H1 (cell line): ENCODE data around the gene PPP1R14B. TPM values are rescaled to one million over a fixed set of nuclear protein-coding genes. Genes with fewer than 3 reads are reported as not detected.

Experiments
- CTCF ChIA-PET: fragments of 300-600 bp; sonication (Branson Sonifier 250); formaldehyde crosslinking; loops from one replicate; lab custom pipeline; 2021; ENCODE audit not compliant: partially characterized antibody; lab: Charles Lee
- POLR2A ChIA-PET: fragments of 300-600 bp; sonication (Branson Sonifier 250); formaldehyde crosslinking; loops from one replicate; lab custom pipeline; 2021; ENCODE audit warnings: inconsistent platforms; ENCODE audit not compliant: partially characterized antibody; lab: Charles Lee
- DNase-seq, 2 experiments: peaks; one replicate each; pipeline versions ENCODE4 v3.0.0 to v3.0.0-alpha.2; 2010 to 2022; ENCODE audit warnings: low spot score in 2 of 2, low read depth in 1 of 2, mixed read lengths in 1 of 2
- FAIRE-seq: peaks from 2 replicates; lab custom pipeline; 2011; peaks lifted over from hg19 to GRCh38; lab: Jason Lieb, UNC
- H2AFZ ChIP-seq: 2 replicates; pipeline ENCODE4 v1.8.1; 2012; ENCODE audit warnings: low read length, inconsistent platforms
- H2AK5ac ChIP-seq: 2 replicates; pipeline ENCODE4 v1.6.1; 2013; ENCODE audit warnings: low read depth, low read length
- H2BK120ac ChIP-seq: replicated peaks from 2 replicates; pipeline ENCODE3; 2013; ENCODE audit warnings: low read depth, low read length, inconsistent platforms
- H2BK12ac ChIP-seq: 2 replicates; pipeline ENCODE4 v1.6.1; 2013; ENCODE audit warnings: low read depth, low read length
- H2BK15ac ChIP-seq: 2 replicates; pipeline ENCODE4 v1.6.1; 2013; ENCODE audit warnings: low read length
- H2BK20ac ChIP-seq: 2 replicates; pipeline ENCODE4 v1.6.1; 2013; ENCODE audit warnings: low read length
- H2BK5ac ChIP-seq: 2 replicates; pipeline ENCODE4 v1.6.1; 2013; ENCODE audit warnings: low read depth, low read length
- H3K14ac ChIP-seq: 2 replicates; pipeline ENCODE4 v1.6.1; 2013; ENCODE audit warnings: inconsistent platforms; ENCODE audit not compliant: insufficient read length
- H3K18ac ChIP-seq: 2 replicates; pipeline ENCODE4 v1.6.1; 2013; ENCODE audit warnings: low read length; ENCODE audit errors: extremely low read depth
- H3K23ac ChIP-seq: 2 replicates; pipeline ENCODE4 v1.6.1; 2013; ENCODE audit warnings: inconsistent platforms; ENCODE audit not compliant: insufficient read length
- H3K23me2 ChIP-seq: 2 replicates; pipeline ENCODE4 v1.6.1; 2013; ENCODE audit warnings: low read depth, low read length
- H3K27ac ChIP-seq: 2 replicates; pipeline ENCODE4 v1.6.1; 2011; ENCODE audit warnings: low read depth, low read length, inconsistent platforms
- H3K27me3 ChIP-seq, 4 experiments: replicated peaks in 1 of 4; 1 replicate in 1 of 4; 2 replicates in 3 of 4; pipeline versions ENCODE4 v1.6.1 to v1.8.1; 2011 to 2013; ENCODE audit warnings: low read length in 3 of 4, mild to moderate bottlenecking in 3 of 4, inconsistent platforms in 2 of 4, mixed read lengths in 2 of 4, moderate library complexity in 1 of 4; ENCODE audit not compliant: control insufficient read depth in 3 of 4, insufficient read depth in 3 of 4; ENCODE audit errors: extremely low read depth in 1 of 4
- H3K36me3 ChIP-seq, 4 experiments: 2 replicates each; pipeline versions ENCODE4 v1.6.1 to v1.8.1; 2011 to 2013; ENCODE audit warnings: mild to moderate bottlenecking in 4 of 4, low read length in 3 of 4, moderate library complexity in 2 of 4, control low read depth in 1 of 4, inconsistent platforms in 1 of 4; ENCODE audit not compliant: insufficient read depth in 4 of 4, control insufficient read depth in 2 of 4
- H3K4ac ChIP-seq: replicated peaks from 2 replicates; pipeline ENCODE3; 2013; ENCODE audit warnings: low read length, low read depth, mixed read lengths, inconsistent platforms; ENCODE audit not compliant: insufficient read length
- H3K4me1 ChIP-seq, 4 experiments: replicated peaks in 1 of 4; 1 replicate in 1 of 4; 2 replicates in 3 of 4; pipeline versions ENCODE4 v1.6.1 to v1.8.1; 2011 to 2013; ENCODE audit warnings: low read length in 3 of 4, inconsistent platforms in 2 of 4, mixed read lengths in 1 of 4; ENCODE audit not compliant: insufficient read depth in 4 of 4, control insufficient read depth in 3 of 4
- H3K4me2 ChIP-seq, 2 experiments: 2 replicates each; pipeline versions ENCODE4 v1.6.1 to v1.8.1; 2011 to 2013; ENCODE audit warnings: low read depth in 2 of 2, low read length in 2 of 2, control low read depth in 1 of 2, inconsistent platforms in 1 of 2, mild to moderate bottlenecking in 1 of 2; ENCODE audit not compliant: insufficient read depth in 1 of 2
- H3K4me3 ChIP-seq, 4 experiments: fragments of 200-600, 300-600 bp in 1 of 4; sonication (generic), shearing (Covaris generic), sonication (Bioruptor Twin) in 1 of 4; 2 replicates each; pipeline versions ENCODE4 v1.5.1 to v1.8.1; 2011 to 2016; ENCODE audit warnings: low read length in 4 of 4, low read depth in 3 of 4, control low read depth in 2 of 4, inconsistent platforms in 2 of 4, mild to moderate bottlenecking in 2 of 4, mixed read lengths in 1 of 4, moderate library complexity in 1 of 4; ENCODE audit not compliant: insufficient read depth in 2 of 4; ENCODE audit errors: extremely low read depth in 1 of 4
- H3K56ac ChIP-seq: replicated peaks from 2 replicates; pipeline ENCODE3; 2013; ENCODE audit warnings: low read depth, mild to moderate bottlenecking, mixed read lengths, low read length, inconsistent platforms; ENCODE audit not compliant: insufficient read length
- H3K79me1 ChIP-seq: 2 replicates; pipeline ENCODE4 v1.6.1; 2013; ENCODE audit warnings: low read depth, low read length, control low read depth
- H3K79me2 ChIP-seq, 2 experiments: 2 replicates each; pipeline versions ENCODE4 v1.6.1 to v1.8.1; 2012 to 2013; ENCODE audit warnings: low read length in 2 of 2, mild to moderate bottlenecking in 2 of 2, inconsistent platforms in 1 of 2; ENCODE audit not compliant: insufficient read depth in 2 of 2, control insufficient read depth in 1 of 2
- H3K9ac ChIP-seq, 4 experiments: replicated peaks in 1 of 4; 1 replicate in 1 of 4; 2 replicates in 3 of 4; pipeline versions ENCODE4 v1.6.1 to v1.8.1; 2011 to 2013; ENCODE audit warnings: low read depth in 3 of 4, low read length in 3 of 4, control low read depth in 2 of 4, mild to moderate bottlenecking in 2 of 4, moderate library complexity in 2 of 4, inconsistent platforms in 1 of 4; ENCODE audit errors: extremely low read depth in 1 of 4
- H3K9me3 ChIP-seq, 2 experiments: 2 replicates each; pipeline versions ENCODE4 v1.6.1 to v1.8.1; 2012 to 2013; ENCODE audit warnings: mild to moderate bottlenecking in 2 of 2, moderate library complexity in 2 of 2, control low read depth in 1 of 2, inconsistent platforms in 1 of 2, low read depth in 1 of 2, low read length in 1 of 2, mixed read lengths in 1 of 2; ENCODE audit not compliant: insufficient read depth in 2 of 2
- H4K20me1 ChIP-seq, 2 experiments: replicated peaks in 1 of 2; 2 replicates each; pipeline versions ENCODE3 to v1.8.1; 2011 to 2013; ENCODE audit warnings: inconsistent platforms in 2 of 2, low read length in 2 of 2, mild to moderate bottlenecking in 1 of 2; ENCODE audit not compliant: insufficient read depth in 2 of 2, control insufficient read depth in 1 of 2
- H4K5ac ChIP-seq: 2 replicates; pipeline ENCODE4 v1.6.1; 2013; ENCODE audit warnings: low read length, low read depth, mixed read lengths, inconsistent platforms; ENCODE audit not compliant: insufficient read length
- H4K8ac ChIP-seq: 2 replicates; pipeline ENCODE4 v1.8.0; 2013; ENCODE audit warnings: mild to moderate bottlenecking, moderate library complexity, low read length, inconsistent platforms; ENCODE audit not compliant: insufficient read depth; ENCODE audit errors: extremely low read depth
- H4K91ac ChIP-seq: replicated peaks from 2 replicates; pipeline ENCODE3; 2013; ENCODE audit warnings: low read length, mixed read lengths, inconsistent platforms; ENCODE audit not compliant: insufficient read length
- SRF ChIP-seq: IDR thresholded peaks from 2 replicates; pipeline ENCODE4 v1.6.1; 2011; ENCODE audit warnings: mild to moderate bottlenecking, low read depth, low read length, moderate library complexity
- WGBS, 2 experiments: shearing (Covaris generic) in 1 of 2; methylation state at CpG; one replicate each; pipeline versions ENCODE4 v1.1.6 to v1.1.7; 2013 to 2015; ENCODE audit warnings: low lambda C conversion rate in 2 of 2, mixed read lengths in 2 of 2, inconsistent platforms in 1 of 2, low coverage in 1 of 2, missing lambda C conversion rate in 1 of 2; ENCODE audit not compliant: insufficient replicate concordance in 2 of 2, insufficient coverage in 1 of 2, insufficient read length in 1 of 2; ENCODE audit errors: extremely low coverage in 1 of 2, missing lambda C conversion rate in 1 of 2; 5-methylcytosine and 5-hydroxymethylcytosine counted together
- polyA plus RNA-seq, 7 experiments: library from polyadenylated mRNA; depleted of rRNA in 3 of 7; stranded (reverse) in 5 of 7; unstranded in 2 of 7; fragments of >200 nt in 5 of 7; fragments of 200-250 nt in 2 of 7; gene quantifications; 1 replicate in 5 of 7; 2 replicates in 1 of 7; 4 replicates in 1 of 7; pipeline versions ENCODE4 v1.2.1 to v1.2.3, GENCODE V29; 2011 to 2013; ENCODE audit warnings: missing spikeins in 2 of 7, mixed read lengths in 2 of 7
- total RNA-seq: library from RNA; stranded (reverse); fragmentation: NEBNext Ultra II Directional; extraction: Animal tissue kit (Norgen Biotek cat#: 25700); gene quantifications from 2 replicates; pipeline ENCODE4 v1.2.1, GENCODE V29; 2021

Gene PPP1R14B
- total and polyA plus RNA-seq, 2 of the 8 experiments (the other 6 are each of a cell fraction or from before 2014, with no cell fraction given), result 265 to 419 TPM

DNA sequence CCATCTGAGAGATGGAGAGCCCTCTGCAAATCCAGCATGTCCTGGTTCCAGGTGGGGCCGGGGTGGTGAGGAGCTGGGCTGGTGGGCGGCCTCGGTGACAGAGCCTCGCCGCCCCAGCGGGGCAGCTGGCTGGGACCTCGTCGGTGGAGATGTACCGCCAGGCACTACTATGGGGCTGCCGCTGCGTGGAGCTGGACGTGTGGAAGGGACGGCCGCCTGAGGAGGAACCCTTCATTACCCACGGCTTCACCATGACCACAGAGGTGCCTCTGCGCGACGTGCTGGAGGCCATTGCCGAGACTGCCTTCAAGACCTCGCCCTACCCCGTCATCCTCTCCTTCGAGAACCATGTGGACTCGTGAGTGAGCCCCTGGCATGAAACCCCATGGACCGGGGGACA lies 11.6 kb upstream of the PPP1R14B start:
- no peak overlapping the region for H4K91ac ChIP-seq
- POLR2A ChIA-PET, result interaction anchor here (0.8 to 7.1 kb wide), 8 partner anchors 8 to 53 kb away, joined by 3 to 101 read pairs (median 4); partner anchors contain the start of gene PPP1R14B
- no peak overlapping the region for H3K14ac ChIP-seq
- H3K79me1 ChIP-seq, result peaks cover 1% of the 10 kb centered on the region; the same call in 1 of the 2 replicates
- no peak overlapping the region for H3K4me2 ChIP-seq
- no peak overlapping the region for H2BK15ac ChIP-seq
- H2AK5ac ChIP-seq, result no peak overlapping the region
- no peak overlapping the region for H3K56ac ChIP-seq
- TF ChIP-seq SRF, result no peak
- TF ChIP-seq, all 59 proteins: peak for 0
- Histone ChIP-seq H2BK5ac (no peak overlapping the region), H4K5ac (no peak overlapping the region), H2BK20ac (no peak overlapping the region), H3K18ac (no peak overlapping the region), H2AFZ (no peak overlapping the region), H4K8ac (no peak overlapping the region), H3K9ac (no peak overlapping the region), H2BK12ac (no peak overlapping the region), H3K23me2 (no peaks in the 10 kb centered on the region), H3K4me1 (peaks cover 0 to 2% (median 0%) of the 10 kb centered on the region in 4 experiments; a peak in 4 of 7 replicates), H4K20me1 (peaks cover 4 to 25% of the 10 kb centered on the region in 2 experiments), H3K9me3 (no peaks in the 10 kb centered on the region), H3K4me3 (no peak overlapping the region), H3K27me3 (no peaks in the 10 kb centered on the region), H3K36me3 (peaks cover 21 to 79% (median 42%) of the 10 kb centered on the region in 4 experiments), H2BK120ac (no peak overlapping the region), H3K23ac (no peak overlapping the region), H3K79me2 (peaks cover 0 to 7% of the 10 kb centered on the region in 2 experiments; a peak in 1 of 4 replicates), H3K4ac (no peak overlapping the region), H3K27ac (no peak overlapping the region)
- FAIRE-seq (no peak), DNase-seq (no peak)
- WGBS, 2 experiments, result 85% methylated on average over 17 of the region's 24 CpGs; no CpG with 5 or more reads in 1 of the 2 experiments
- CTCF ChIA-PET, result interaction anchor here (1.0 to 5.9 kb wide), 4 partner anchors 7 to 82 kb away, joined by 3 to 62 read pairs (median 8); no protein-coding TSS in a partner anchor
